ENCODE data around the gene KCND3.

DNA sequence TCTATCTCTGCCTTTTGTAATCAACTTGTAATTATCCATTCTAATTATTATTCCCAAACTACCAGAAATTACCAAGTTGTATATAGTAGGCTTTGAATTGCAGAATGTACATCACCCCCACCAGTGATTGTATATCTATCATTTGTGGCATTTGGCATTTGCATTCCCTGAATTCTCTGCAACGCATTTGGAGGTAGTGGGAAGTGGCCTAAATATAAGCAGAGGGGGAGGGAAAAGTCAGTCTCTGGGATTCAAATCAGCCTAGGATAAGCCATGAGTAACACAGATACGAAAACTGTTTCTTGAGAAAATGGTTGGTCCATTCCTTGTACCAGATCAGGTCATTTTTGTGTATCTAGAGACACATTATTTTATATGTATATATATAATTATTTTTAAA is 213.1 kb downstream of the KCND3 start:
- TF ChIP-seq, protein P1, sequence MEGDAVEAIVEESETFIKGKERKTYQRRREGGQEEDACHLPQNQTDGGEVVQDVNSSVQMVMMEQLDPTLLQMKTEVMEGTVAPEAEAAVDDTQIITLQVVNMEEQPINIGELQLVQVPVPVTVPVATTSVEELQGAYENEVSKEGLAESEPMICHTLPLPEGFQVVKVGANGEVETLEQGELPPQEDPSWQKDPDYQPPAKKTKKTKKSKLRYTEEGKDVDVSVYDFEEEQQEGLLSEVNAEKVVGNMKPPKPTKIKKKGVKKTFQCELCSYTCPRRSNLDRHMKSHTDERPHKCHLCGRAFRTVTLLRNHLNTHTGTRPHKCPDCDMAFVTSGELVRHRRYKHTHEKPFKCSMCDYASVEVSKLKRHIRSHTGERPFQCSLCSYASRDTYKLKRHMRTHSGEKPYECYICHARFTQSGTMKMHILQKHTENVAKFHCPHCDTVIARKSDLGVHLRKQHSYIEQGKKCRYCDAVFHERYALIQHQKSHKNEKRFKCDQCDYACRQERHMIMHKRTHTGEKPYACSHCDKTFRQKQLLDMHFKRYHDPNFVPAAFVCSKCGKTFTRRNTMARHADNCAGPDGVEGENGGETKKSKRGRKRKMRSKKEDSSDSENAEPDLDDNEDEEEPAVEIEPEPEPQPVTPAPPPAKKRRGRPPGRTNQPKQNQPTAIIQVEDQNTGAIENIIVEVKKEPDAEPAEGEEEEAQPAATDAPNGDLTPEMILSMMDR (IDR thresholded peaks at IDR 0.05) = no peak
- TF ChIP-seq POLR2A (IDR thresholded peaks at IDR 0.05) = no peak

Measured in lower leg skin (tissue), 3 donors.